SK-N-MC (cell line): ENCODE data around the gene ABCF1.

Source experiments
- DNase-seq: peaks from one replicate; pipeline ENCODE4 v3.0.0-alpha.2; 2011; ENCODE audit warnings: low read depth, low spot score
- H3K27ac ChIP-seq: fragments of 200-600 bp; sonication (generic); 2 replicates; pipeline ENCODE4 v1.5.1; 2016; ENCODE audit warnings: mixed run types
- H3K36me3 ChIP-seq: fragments of 200-600 bp; sonication (generic); 2 replicates; pipeline ENCODE4 v1.6.1; 2017; ENCODE audit warnings: antibody characterized with exemption, low read length, mixed read lengths; ENCODE audit not compliant: insufficient read depth
- H3K4me3 ChIP-seq: fragments of 200-600 bp; sonication (generic); 2 replicates; pipeline ENCODE4 v1.5.1; 2016
- H3K9ac ChIP-seq: fragments of 200-600 bp; sonication (generic); 2 replicates; pipeline ENCODE4 v1.8.0; 2017; ENCODE audit warnings: mixed run types, mixed read lengths; ENCODE audit not compliant: insufficient read length
- H3K9me3 ChIP-seq: fragments of 200-600 bp; sonication (generic); 2 replicates; pipeline ENCODE4 v1.6.1; 2017; ENCODE audit warnings: low read depth, mild to moderate bottlenecking, antibody characterized with exemption, low read length, moderate library complexity, mixed read lengths
- EZH2 ChIP-seq: fragments of 200-600 bp; sonication (generic); IDR thresholded peaks from one replicate; pipeline ENCODE4 v1.6.1; 2017; ENCODE audit warnings: antibody characterized with exemption
- FOXP2 ChIP-seq: optimal IDR thresholded peaks from 2 replicates; pipeline ENCODE3; 2011; ENCODE audit warnings: mild to moderate bottlenecking, moderate library complexity; ENCODE audit not compliant: insufficient read depth; ENCODE audit errors: extremely low read length, control extremely low read depth
- POLR2AphosphoS5 ChIP-seq: IDR thresholded peaks from 2 replicates; pipeline ENCODE4 v1.6.1; 2012; ENCODE audit warnings: mild to moderate bottlenecking, low read depth, low read length, borderline replicate concordance

The ABCF1 gene

GRCh38 chr6:30613251-30614043, 42.2 kb downstream of the ABCF1 start:
- Histone ChIP-seq H3K27ac (peak overlapping the region; percentile 100), H3K9me3 (no peaks in the 10 kb centered on the region), H3K9ac (peak overlapping the region; percentile 100), H3K4me3 (no peak overlapping the region; the same call in 1 of the 2 replicates), H3K36me3 (peaks cover 34% of the 10 kb centered on the region)
- DNase-seq = no peak
- TF ChIP-seq POLR2AphosphoS5 (no peak; the same call in 1 of the 2 replicates), EZH2 (no peak), FOXP2 (no peak)

- H3K9me3 ChIP-seq = no peaks in the 10 kb centered on the region
- DNase-seq = no peak
- peak overlapping the region; percentile 100 for H3K9ac ChIP-seq
- H3K27ac ChIP-seq = peak overlapping the region; percentile 100
- TF ChIP-seq POLR2AphosphoS5 = peak; percentile 63; the same call in 1 of the 2 replicates
- TF ChIP-seq FOXP2 = no peak
- TF ChIP-seq EZH2 = no peak
- peak overlapping the region; percentile 99 for H3K4me3 ChIP-seq
- peaks cover 28% of the 10 kb centered on the region for H3K36me3 ChIP-seq
Observed at GRCh38 chr6:30614044-30614842, 43.0 kb downstream of the ABCF1 start.

GRCh38 chr6:30614843-30615218, 43.6 kb downstream of the ABCF1 start:
- TF ChIP-seq POLR2AphosphoS5 = peak; percentile 28; the same call in 1 of the 2 replicates
- TF ChIP-seq EZH2 = no peak
- H3K9ac ChIP-seq = peak overlapping the region; percentile 100
- peaks cover 28% of the 10 kb centered on the region for H3K36me3 ChIP-seq
- peak overlapping the region; percentile 99 for H3K4me3 ChIP-seq
- no peaks in the 10 kb centered on the region for H3K9me3 ChIP-seq
- peak overlapping the region; percentile 100 for H3K27ac ChIP-seq
- peak; percentile 99 for DNase-seq

- TF ChIP-seq POLR2AphosphoS5 (peak; percentile 87), FOXP2 (no peak)
- Histone ChIP-seq H3K4me3 (peak overlapping the region; percentile 99), H3K9ac (peak overlapping the region; percentile 100), H3K36me3 (peaks cover 27% of the 10 kb centered on the region), H3K9me3 (no peaks in the 10 kb centered on the region), H3K27ac (peak overlapping the region; percentile 100)
- peak; percentile 58 for DNase-seq
Observed at GRCh38 chr6:30615219-30615957, 44.1 kb downstream of the ABCF1 start.

- H3K4me3 ChIP-seq = peak overlapping the region; percentile 99
- TF ChIP-seq FOXP2 = no peak
- peak; percentile 80 for TF ChIP-seq POLR2AphosphoS5
- peak overlapping the region; percentile 100 for H3K27ac ChIP-seq
- no peak for DNase-seq
- peaks cover 35% of the 10 kb centered on the region for H3K36me3 ChIP-seq
- peak overlapping the region; percentile 100 for H3K9ac ChIP-seq
- no peaks in the 10 kb centered on the region for H3K9me3 ChIP-seq
Observed at GRCh38 chr6:30615958-30616810, 44.9 kb downstream of the ABCF1 start.

- Histone ChIP-seq H3K9ac (peak within 1 kb of the TSS; percentile 100), H3K27ac (peak within 1 kb of the TSS; percentile 100), H3K4me3 (peak within 1 kb of the TSS; percentile 99), H3K9me3 (no peaks in the 10 kb centered on the region), H3K36me3 (peaks cover 42% of the 10 kb centered on the region)
- DNase-seq = peak; percentile 100
- TF ChIP-seq EZH2 = no peak
- peak; percentile 100 for TF ChIP-seq POLR2AphosphoS5
Observed at GRCh38 chr6:30616811-30617564, 45.7 kb downstream of the ABCF1 start, which contains the start of gene PPP1R10. Gene PPP1R10, minus strand, starts transcription at chr6:30617243. Its CDS starts 7,299 bp downstream, at chr6:30609944.

GRCh38 chr6:30617565-30618269, 46.5 kb downstream of the ABCF1 start, which contains the start of gene MRPS18B:
Gene MRPS18B, plus strand, starts transcription at chr6:30617840. Its CDS starts 26 bp downstream, at chr6:30617866.
- Histone ChIP-seq H3K27ac (peak within 1 kb of the TSS; percentile 100), H3K9ac (peak within 1 kb of the TSS; percentile 100), H3K36me3 (peaks cover 49% of the 10 kb centered on the region), H3K4me3 (peak within 1 kb of the TSS; percentile 99), H3K9me3 (no peaks in the 10 kb centered on the region)
- TF ChIP-seq EZH2 = no peak
- peak; percentile 99 for TF ChIP-seq POLR2AphosphoS5
- peak; percentile 97 for DNase-seq
